ENCODE measurements around the gene RRN3. TPM values are rescaled to one million over a fixed set of nuclear protein-coding genes. Genes with fewer than 3 reads are reported as not detected.
"Not testable (repeated sequence)": the region's sequence is repeated elsewhere in the genome, so short reads cannot be mapped to it uniquely, and the experiment has no call there.

The RRN3 gene
- polyA plus RNA-seq, 1 donor (not counting 4 experiments of a cell fraction or from before 2014, with no cell fraction given): 60.3 TPM

DNA sequence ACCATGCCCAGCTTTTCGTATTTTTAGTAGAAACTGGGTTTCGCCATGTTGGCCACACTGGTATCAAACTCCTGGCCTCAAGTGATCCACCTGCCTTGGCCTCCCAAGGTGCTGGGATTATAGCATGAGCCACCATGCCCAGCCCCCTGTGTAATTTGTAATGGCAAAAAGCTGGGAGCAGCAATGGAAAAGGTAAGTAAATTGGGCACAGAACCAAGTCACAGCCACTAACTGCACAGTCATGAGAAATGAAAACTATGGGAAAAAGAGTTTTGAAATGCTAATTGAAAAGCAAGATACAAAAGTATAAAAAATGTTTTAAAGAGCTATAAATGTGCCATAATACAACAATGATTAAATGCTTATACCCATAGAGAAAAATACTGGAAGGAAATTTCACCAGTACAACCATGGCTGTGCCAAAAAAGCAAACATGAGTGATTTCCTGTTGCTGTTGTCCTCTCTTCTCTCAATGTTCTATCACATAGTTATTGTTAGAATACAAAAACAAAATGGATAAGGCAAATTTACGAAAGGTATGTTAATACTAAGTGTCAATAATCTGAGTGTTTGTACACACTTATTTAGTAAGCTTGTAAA lies 44.4 kb downstream of the RRN3 start:
- Histone ChIP-seq H2AFZ (ENCODE audit: control insufficient read depth, low read length) (no peak overlapping the region), H3K36me3 (ENCODE audit: control insufficient read depth in 2 of 2, extremely low read depth in 1 of 2, insufficient read depth in 2 of 2, low read length in 2 of 2) (peaks cover 5 to 17% of the 10 kb centered on the region in 2 experiments), H3K79me2 (ENCODE audit: control insufficient read depth, insufficient read depth, low read length) (peaks cover 20% of the 10 kb centered on the region), H3K9me1 (ENCODE audit: control insufficient read depth, extremely low read depth, insufficient read depth, low read length) (no peaks in the 10 kb centered on the region), H3K4me1 (ENCODE audit: control insufficient read depth, extremely low read depth, insufficient read depth, low read length) (peaks cover 2% of the 10 kb centered on the region), H3K27ac (ENCODE audit: control insufficient read depth, insufficient read depth, low read length) (no peak overlapping the region), H3K9me3 (ENCODE audit: control insufficient read depth, low read depth, low read length) (no peaks in the 10 kb centered on the region), H3K9ac (ENCODE audit: control insufficient read depth, extremely low read depth, insufficient read depth, low read length) (no peak overlapping the region), H4K20me1 (ENCODE audit: control insufficient read depth, extremely low read depth, insufficient read depth, low read length) (no peaks in the 10 kb centered on the region), H3K4me3 (ENCODE audit: control insufficient read depth in 2 of 3, extremely low read depth in 1 of 3, insufficient read depth in 2 of 3, low read depth in 1 of 3, low read length in 3 of 3) (no peak overlapping the region), H3K27me3 (ENCODE audit: control insufficient read depth, extremely low read depth, insufficient read depth, low read length) (no peaks in the 10 kb centered on the region), H3K4me2 (ENCODE audit: control insufficient read depth, extremely low read depth, insufficient read depth, low read depth, low read length) (no peak overlapping the region)
- DNase-seq (ENCODE audit: low read depth, low spot score) (no peak), FAIRE-seq (no peak)
- dilution Hi-C loops (cut with MboI; ENCODE audit: extremely low pct_ligation_motif_present, low sequenced_read_pairs): no loop called here
- TF ChIP-seq, protein P1, sequence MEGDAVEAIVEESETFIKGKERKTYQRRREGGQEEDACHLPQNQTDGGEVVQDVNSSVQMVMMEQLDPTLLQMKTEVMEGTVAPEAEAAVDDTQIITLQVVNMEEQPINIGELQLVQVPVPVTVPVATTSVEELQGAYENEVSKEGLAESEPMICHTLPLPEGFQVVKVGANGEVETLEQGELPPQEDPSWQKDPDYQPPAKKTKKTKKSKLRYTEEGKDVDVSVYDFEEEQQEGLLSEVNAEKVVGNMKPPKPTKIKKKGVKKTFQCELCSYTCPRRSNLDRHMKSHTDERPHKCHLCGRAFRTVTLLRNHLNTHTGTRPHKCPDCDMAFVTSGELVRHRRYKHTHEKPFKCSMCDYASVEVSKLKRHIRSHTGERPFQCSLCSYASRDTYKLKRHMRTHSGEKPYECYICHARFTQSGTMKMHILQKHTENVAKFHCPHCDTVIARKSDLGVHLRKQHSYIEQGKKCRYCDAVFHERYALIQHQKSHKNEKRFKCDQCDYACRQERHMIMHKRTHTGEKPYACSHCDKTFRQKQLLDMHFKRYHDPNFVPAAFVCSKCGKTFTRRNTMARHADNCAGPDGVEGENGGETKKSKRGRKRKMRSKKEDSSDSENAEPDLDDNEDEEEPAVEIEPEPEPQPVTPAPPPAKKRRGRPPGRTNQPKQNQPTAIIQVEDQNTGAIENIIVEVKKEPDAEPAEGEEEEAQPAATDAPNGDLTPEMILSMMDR (optimal IDR thresholded peaks at IDR 0.05 in 1 of 3, IDR thresholded peaks at IDR 0.05 in 1 of 3, conservative IDR thresholded peaks at IDR 0.05 in 1 of 3; ENCODE audit: extremely low read depth in 1 of 3, insufficient read depth in 2 of 3, low read length in 3 of 3): no peak
- no peak for TF ChIP-seq EZH2 (IDR thresholded peaks at IDR 0.05; ENCODE audit: low read length)

DNA sequence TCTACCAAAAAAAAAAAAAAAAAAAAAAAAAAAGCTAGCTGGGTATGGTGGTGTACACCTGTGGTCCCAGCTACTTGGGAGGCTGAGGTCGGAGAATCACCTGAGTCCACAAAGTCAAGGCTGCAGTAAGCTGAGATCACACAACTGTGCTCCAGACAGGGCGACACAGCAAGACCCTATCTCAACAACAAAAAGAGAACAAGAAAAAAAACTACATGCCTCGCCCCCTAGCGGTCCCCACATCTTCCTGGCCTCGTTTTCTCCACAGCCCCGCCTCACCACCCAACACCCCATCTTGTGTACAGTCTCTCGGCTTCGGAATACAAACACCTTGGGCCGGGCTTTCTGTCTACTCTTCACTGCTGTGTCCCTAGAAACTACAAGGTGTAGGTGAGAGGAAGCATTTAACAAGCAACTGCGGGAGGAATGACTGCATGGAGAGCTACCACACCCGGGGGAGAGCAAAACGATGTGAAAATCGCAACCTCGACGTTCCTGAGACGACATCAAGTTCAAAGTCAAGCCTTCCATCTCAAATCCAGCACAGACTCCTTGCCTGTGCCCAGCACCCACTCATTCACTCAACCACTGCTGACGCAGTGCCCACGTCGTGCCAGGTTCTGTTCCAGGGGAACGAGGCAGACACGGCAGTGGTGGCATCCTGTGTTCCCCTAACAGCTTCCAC lies 47.2 kb downstream of the RRN3 start:
- no peak overlapping the region for H3K9ac ChIP-seq (ENCODE audit: control insufficient read depth, extremely low read depth, insufficient read depth, low read length)
- H2AFZ ChIP-seq (ENCODE audit: control insufficient read depth, low read length): no peak overlapping the region
- no peaks in the 10 kb centered on the region for H3K4me1 ChIP-seq (ENCODE audit: control insufficient read depth, extremely low read depth, insufficient read depth, low read length)
- no peaks in the 10 kb centered on the region for H3K27me3 ChIP-seq (ENCODE audit: control insufficient read depth, extremely low read depth, insufficient read depth, low read length)
- H4K20me1 ChIP-seq (ENCODE audit: control insufficient read depth, extremely low read depth, insufficient read depth, low read length): no peaks in the 10 kb centered on the region
- H3K36me3 ChIP-seq (ENCODE audit: control insufficient read depth in 2 of 2, extremely low read depth in 1 of 2, insufficient read depth in 2 of 2, low read length in 2 of 2): peaks cover 9 to 20% of the 10 kb centered on the region in 2 experiments
- dilution Hi-C loops (cut with MboI; ENCODE audit: extremely low pct_ligation_motif_present, low sequenced_read_pairs): no loop called here
- H3K27ac ChIP-seq (ENCODE audit: control insufficient read depth, insufficient read depth, low read length): no peak overlapping the region
- no peak overlapping the region for H3K4me3 ChIP-seq (ENCODE audit: control insufficient read depth in 2 of 3, extremely low read depth in 1 of 3, insufficient read depth in 2 of 3, low read depth in 1 of 3, low read length in 3 of 3)
- no peak overlapping the region for H3K4me2 ChIP-seq (ENCODE audit: control insufficient read depth, extremely low read depth, insufficient read depth, low read depth, low read length)
- DNase-seq (ENCODE audit: low read depth, low spot score) (no peak), FAIRE-seq (no peak)
- TF ChIP-seq, protein P1 (optimal IDR thresholded peaks at IDR 0.05 in 1 of 3, IDR thresholded peaks at IDR 0.05 in 1 of 3, conservative IDR thresholded peaks at IDR 0.05 in 1 of 3; ENCODE audit: extremely low read depth in 1 of 3, insufficient read depth in 2 of 3, low read length in 3 of 3): no peak
- no peak for TF ChIP-seq EZH2 (IDR thresholded peaks at IDR 0.05; ENCODE audit: low read length)
- no peaks in the 10 kb centered on the region for H3K9me1 ChIP-seq (ENCODE audit: control insufficient read depth, extremely low read depth, insufficient read depth, low read length)
- peaks cover 5% of the 10 kb centered on the region for H3K79me2 ChIP-seq (ENCODE audit: control insufficient read depth, insufficient read depth, low read length)
- H3K9me3 ChIP-seq (ENCODE audit: control insufficient read depth, low read depth, low read length): no peaks in the 10 kb centered on the region

DNA sequence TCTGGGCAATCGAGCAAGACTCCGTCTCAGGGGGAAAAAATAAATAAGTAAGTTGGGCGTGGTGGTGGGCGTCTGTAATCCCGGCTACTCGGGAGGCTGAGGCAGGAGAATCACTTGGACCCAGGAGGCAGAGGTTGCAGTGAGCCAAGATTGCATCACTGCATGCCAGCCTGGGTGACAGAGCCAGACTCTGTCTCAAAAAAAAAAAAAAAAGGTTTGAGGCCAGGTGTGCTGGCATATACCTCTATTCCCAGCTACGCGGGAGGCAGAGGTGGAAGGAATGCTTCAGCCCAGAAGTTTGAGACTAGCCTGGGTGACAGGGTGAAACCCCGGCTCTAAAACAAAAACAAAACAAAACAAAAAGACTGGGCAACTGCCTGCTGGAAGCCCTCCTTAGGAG lies 48.8 kb downstream of the RRN3 start:
- H3K9me1 ChIP-seq (ENCODE audit: control insufficient read depth, extremely low read depth, insufficient read depth, low read length); FAIRE-seq: not testable (repeated sequence)
- H3K36me3 ChIP-seq (ENCODE audit: control insufficient read depth in 2 of 2, extremely low read depth in 1 of 2, insufficient read depth in 2 of 2, low read length in 2 of 2): peaks cover 19 to 28% of the 10 kb centered on the region in 2 experiments

More for the DNA sequence above, 48.8 kb downstream of the RRN3 start:
- dilution Hi-C loops (cut with MboI; ENCODE audit: extremely low pct_ligation_motif_present, low sequenced_read_pairs); H3K27me3 ChIP-seq (ENCODE audit: control insufficient read depth, extremely low read depth, insufficient read depth, low read length); H3K9ac ChIP-seq (ENCODE audit: control insufficient read depth, extremely low read depth, insufficient read depth, low read length); H3K9me3 ChIP-seq (ENCODE audit: control insufficient read depth, low read depth, low read length); DNase-seq (ENCODE audit: low read depth, low spot score); H3K79me2 ChIP-seq (ENCODE audit: control insufficient read depth, insufficient read depth, low read length); H3K4me3 ChIP-seq (ENCODE audit: control insufficient read depth in 2 of 3, extremely low read depth in 1 of 3, insufficient read depth in 2 of 3, low read depth in 1 of 3, low read length in 3 of 3); H3K27ac ChIP-seq (ENCODE audit: control insufficient read depth, insufficient read depth, low read length); H2AFZ ChIP-seq (ENCODE audit: control insufficient read depth, low read length); H3K4me2 ChIP-seq (ENCODE audit: control insufficient read depth, extremely low read depth, insufficient read depth, low read depth, low read length); H3K4me1 ChIP-seq (ENCODE audit: control insufficient read depth, extremely low read depth, insufficient read depth, low read length); H4K20me1 ChIP-seq (ENCODE audit: control insufficient read depth, extremely low read depth, insufficient read depth, low read length): not testable (repeated sequence)

Measured in keratinocyte (primary cell).